GM18498 (cell line): ENCODE measurements around the gene PTH1R.

Experiments
- ATAC-seq: cut with Tn5 transposase; IDR thresholded peaks from one replicate; pipeline ENCODE4 v1.9.1; 2021; ENCODE audit warnings: mild to moderate bottlenecking, moderate library complexity; ENCODE audit not compliant: unreplicated experiment

The PTH1R gene

GRCh38 chr3:46849686-46850467, 27.6 kb upstream of the PTH1R start:
- ATAC-seq, result no peak

GRCh38 chr3:46850468-46850779, 27.1 kb upstream of the PTH1R start:
- no peak for ATAC-seq

- ATAC-seq, result no peak
Observed at GRCh38 chr3:46851364-46852333, 25.9 kb upstream of the PTH1R start.

- no peak for ATAC-seq
Observed at GRCh38 chr3:46852334-46852720, 25.2 kb upstream of the PTH1R start.

- ATAC-seq, result no peak
Observed at GRCh38 chr3:46852839-46853355, 24.6 kb upstream of the PTH1R start.

GRCh38 chr3:46853441-46854415, 23.8 kb upstream of the PTH1R start:
- ATAC-seq, result no peak

- ATAC-seq, result no peak
Observed at GRCh38 chr3:46854555-46854991, 22.9 kb upstream of the PTH1R start.

GRCh38 chr3:46856576-46857471, 20.7 kb upstream of the PTH1R start:
- ATAC-seq, result no peak

- no peak for ATAC-seq
Observed at GRCh38 chr3:46857485-46858341, 19.8 kb upstream of the PTH1R start.

GRCh38 chr3:46858456-46858855, 19.1 kb upstream of the PTH1R start:
- no peak for ATAC-seq

- ATAC-seq, result no peak
Observed at GRCh38 chr3:46859001-46859710, 18.4 kb upstream of the PTH1R start.

- ATAC-seq, result no peak
Observed at GRCh38 chr3:46860017-46860809, 17.3 kb upstream of the PTH1R start.

GRCh38 chr3:46860810-46861604, 16.5 kb upstream of the PTH1R start:
- no peak for ATAC-seq

GRCh38 chr3:46861605-46862368, 15.7 kb upstream of the PTH1R start:
- ATAC-seq, result no peak

- no peak for ATAC-seq
Observed at GRCh38 chr3:46862369-46863025, 15.0 kb upstream of the PTH1R start.
